HepG2 (cell line): Measurements from ENCODE around the gene APOBEC3C. TPM values are rescaled to one million over a fixed set of nuclear protein-coding genes. Genes with fewer than 3 reads are reported as not detected.

Experiments used
- ATAC-seq: fragments of 200-7000 bp; cut with Tn5 transposase; 3 replicates; pipeline ENCODE4 v1.9.1; 2020; ENCODE audit warnings: mild to moderate bottlenecking, moderate library complexity
- BruUV-seq: library from RNA; stranded (reverse); fragments of 400-500 nt; replicated peaks from 2 replicates; lab custom pipeline; 2021; lab: Mats Ljungman, UMichigan
- CTCF ChIA-PET: fragments of 300-600 bp; formaldehyde crosslinking; extraction: SDS; loops from one replicate; lab custom pipeline; 2021; ENCODE audit warnings: low total read pairs, inconsistent platforms, low intra/inter-chr PET ratio; lab: Yijun Ruan, JAX
- POLR2A ChIA-PET: fragments of 350-600 bp; sonication (Branson Sonifier 250); formaldehyde crosslinking; loops from one replicate; lab custom pipeline; 2020; ENCODE audit warnings: antibody characterized with exemption, inconsistent platforms; lab: Yijun Ruan, JAX
- DNase-seq: peaks from one replicate; pipeline ENCODE4 v3.0.0-alpha.2; 2015; ENCODE audit warnings: low spot score
- FAIRE-seq: peaks from 3 replicates; lab custom pipeline; 2011; peaks lifted over from hg19 to GRCh38; lab: Jason Lieb, UNC
- H2AFZ ChIP-seq: one replicate; pipeline ENCODE4 v1.6.1; 2011; ENCODE audit warnings: low read length, inconsistent platforms
- H3K27ac ChIP-seq: fragments of 300-600 bp; 3 replicates; pipeline ENCODE4 v1.8.0; 2011; ENCODE audit warnings: mixed run types, mild to moderate bottlenecking, mixed read lengths, low read length, inconsistent platforms; ENCODE audit not compliant: insufficient read depth; ENCODE audit errors: extremely low read length
- H3K27me3 ChIP-seq, 2 experiments: fragments of 200-600 bp in 1 of 2; 2 replicates in 1 of 2; 3 replicates in 1 of 2; pipeline versions ENCODE4 v1.6.0 to v1.8.0; 2011; ENCODE audit warnings: low read length in 2 of 2, mild to moderate bottlenecking in 2 of 2, moderate library complexity in 2 of 2, inconsistent platforms in 1 of 2; ENCODE audit not compliant: insufficient read depth in 2 of 2, control insufficient read depth in 1 of 2
- H3K36me3 ChIP-seq, 2 experiments: fragments of 200-600 bp in 1 of 2; replicated peaks in 1 of 2; 2 replicates in 1 of 2; 3 replicates in 1 of 2; pipeline versions ENCODE4 v1.5.1 to v1.8.0; 2011; ENCODE audit warnings: low read length in 2 of 2, inconsistent platforms in 1 of 2; ENCODE audit not compliant: insufficient read depth in 2 of 2, control insufficient read depth in 1 of 2
- H3K4me1 ChIP-seq: 2 replicates; pipeline ENCODE4 v1.5.1; 2012; ENCODE audit warnings: low read length, inconsistent platforms; ENCODE audit not compliant: insufficient read depth
- H3K4me2 ChIP-seq: 2 replicates; pipeline ENCODE4 v1.6.0; 2011; ENCODE audit warnings: low read depth, low read length, inconsistent platforms
- H3K4me3 ChIP-seq, 3 experiments: fragments of 200-600 bp in 1 of 3; sonication (generic), shearing (Covaris generic) in 1 of 3; replicated peaks in 1 of 3; 2 replicates each; pipeline ENCODE4 v1.5.1; 2011 to 2016; ENCODE audit warnings: low read length in 3 of 3, inconsistent platforms in 2 of 3, low read depth in 2 of 3, mild to moderate bottlenecking in 2 of 3, control low read depth in 1 of 3, mixed read lengths in 1 of 3; ENCODE audit not compliant: insufficient read depth in 1 of 3
- H3K79me2 ChIP-seq: one replicate; pipeline ENCODE4 v1.6.1; 2011; ENCODE audit warnings: low read length, inconsistent platforms; ENCODE audit not compliant: insufficient read depth
- H3K9ac ChIP-seq: 2 replicates; pipeline ENCODE4 v1.6.0; 2011; ENCODE audit warnings: mild to moderate bottlenecking, low read depth, low read length, inconsistent platforms; ENCODE audit not compliant: insufficient read depth
- H3K9me3 ChIP-seq: 2 replicates; pipeline ENCODE4 v1.5.1; 2012; ENCODE audit warnings: mild to moderate bottlenecking, low read length
- H4K20me1 ChIP-seq: 2 replicates; pipeline ENCODE4 v1.6.0; 2011; ENCODE audit warnings: inconsistent platforms, mild to moderate bottlenecking, low read length, moderate library complexity; ENCODE audit not compliant: insufficient read depth
- IRF2 ChIP-seq: IDR thresholded peaks from 2 replicates; pipeline ENCODE4 v1.6.1; 2018; ENCODE audit warnings: missing genetic modification reagents, missing compliant biosample characterization
- KDM2A ChIP-seq: sonication (generic); formaldehyde crosslinking; IDR thresholded peaks from 2 replicates; pipeline ENCODE4 v1.4.0; 2020; ENCODE audit warnings: low read depth, missing genetic modification reagents, borderline replicate concordance
- NR2F1 ChIP-seq, 2 experiments: fragments of 450-650 bp in 1 of 2; formaldehyde crosslinking in 1 of 2; IDR thresholded peaks; 2 replicates each; pipeline versions ENCODE4 v1.5.0 to v1.6.1; 2016 to 2020; ENCODE audit warnings: mild to moderate bottlenecking in 1 of 2, missing compliant biosample characterization in 1 of 2, missing genetic modification reagents in 1 of 2, moderate library complexity in 1 of 2
- ZBTB3 ChIP-seq: sonication (generic); formaldehyde crosslinking; IDR thresholded peaks from 2 replicates; pipeline ENCODE4 v1.4.0; 2020; ENCODE audit warnings: low read depth, mild to moderate bottlenecking, moderate library complexity, missing genetic modification reagents, borderline replicate concordance
- ZBTB42 ChIP-seq: sonication (generic); formaldehyde crosslinking; IDR thresholded peaks from 2 replicates; pipeline ENCODE4 v1.5.0; 2020; ENCODE audit warnings: mild to moderate bottlenecking, missing genetic modification reagents
- ZNF430 ChIP-seq: sonication (generic); formaldehyde crosslinking; IDR thresholded peaks from 2 replicates; pipeline ENCODE4 v1.9.0; 2021; ENCODE audit warnings: mild to moderate bottlenecking, missing genetic modification reagents
- ZNF549 ChIP-seq: sonication (generic); formaldehyde crosslinking; IDR thresholded peaks from 2 replicates; pipeline ENCODE4 v1.5.0; 2020; ENCODE audit warnings: missing genetic modification reagents
- ZNF557 ChIP-seq: sonication (generic); formaldehyde crosslinking; IDR thresholded peaks from 2 replicates; pipeline ENCODE4 v1.4.0; 2020; ENCODE audit warnings: missing genetic modification reagents
- ZNF609 ChIP-seq: sonication (generic); formaldehyde crosslinking; IDR thresholded peaks from 2 replicates; pipeline ENCODE4 v1.4.0; 2020; ENCODE audit warnings: mild to moderate bottlenecking, missing genetic modification reagents, borderline replicate concordance
- ZNF674 ChIP-seq: sonication (generic); formaldehyde crosslinking; IDR thresholded peaks from 2 replicates; pipeline ENCODE4 v1.5.0; 2020; ENCODE audit warnings: low read depth, mild to moderate bottlenecking, missing genetic modification reagents
- ZNF850 ChIP-seq: sonication (generic); formaldehyde crosslinking; conservative IDR thresholded peaks from 2 replicates; pipeline ENCODE4 v1.9.0; 2021; ENCODE audit warnings: mild to moderate bottlenecking, missing genetic modification reagents
- WGBS: methylation state at CpG from one replicate; pipeline ENCODE4 v1.1.6; 2017; ENCODE audit warnings: low lambda C conversion rate; 5-methylcytosine and 5-hydroxymethylcytosine counted together
- in situ Hi-C: cut with HindIII; loops from 2 replicates; pipeline ENCODE4 v1.10.0; 2017; ENCODE audit warnings: low pct_unique_long_range_greater_than_20kb; ENCODE audit not compliant: extremely low pct_ligation_motif_present
- intact Hi-C: fragments of 100-400 bp; cut with micrococcal nuclease; formaldehyde crosslinking; loops from one replicate; pipeline ENCODE4 v1.10.0; 2022; ENCODE audit not compliant: unreplicated experiment
- polyA plus RNA-seq, 8 experiments: library from polyadenylated mRNA; depleted of rRNA in 3 of 8; stranded (reverse) in 7 of 8; unstranded in 1 of 8; fragments of >200 nt; fragmentation: Illumina TruSeq in 4 of 8; extraction: Trizol in 4 of 8; gene quantifications; 2 replicates each; pipeline versions ENCODE4 v1.2.1 to v1.2.3, GENCODE V29; 2011 to 2016; ENCODE audit warnings: low read depth in 4 of 8, missing spikeins in 1 of 8, mixed read lengths in 1 of 8; ENCODE audit not compliant: insufficient read depth in 1 of 8
- total RNA-seq, 5 experiments: library from RNA; depleted of rRNA; stranded (reverse); fragments of >200 nt; fragmentation: Illumina TruSeq; extraction: Trizol; gene quantifications; 2 replicates each; pipeline ENCODE4 v1.2.3, GENCODE V29; 2016; ENCODE audit warnings: low read depth in 1 of 5
- TF ChIP-seq, protein P1 (sequence below): IDR thresholded peaks from 2 replicates; pipeline ENCODE4 v1.6.1; 2016; ENCODE audit warnings: control low read depth
- TF ChIP-seq, protein P2 (sequence below): sonication (generic); formaldehyde crosslinking; conservative IDR thresholded peaks from 2 replicates; pipeline ENCODE4 v1.4.0; 2020; ENCODE audit warnings: missing genetic modification reagents
- TF ChIP-seq, protein P3 (sequence below): sonication (generic); formaldehyde crosslinking; IDR thresholded peaks from 2 replicates; pipeline ENCODE4 v1.4.0; 2020; ENCODE audit warnings: mild to moderate bottlenecking, missing genetic modification reagents

Gene APOBEC3C
- total and polyA plus RNA-seq, 2 of the 13 experiments (the other 11 are each of a cell fraction or from before 2014, with no cell fraction given): 8.9 to 27.6 TPM

DNA sequence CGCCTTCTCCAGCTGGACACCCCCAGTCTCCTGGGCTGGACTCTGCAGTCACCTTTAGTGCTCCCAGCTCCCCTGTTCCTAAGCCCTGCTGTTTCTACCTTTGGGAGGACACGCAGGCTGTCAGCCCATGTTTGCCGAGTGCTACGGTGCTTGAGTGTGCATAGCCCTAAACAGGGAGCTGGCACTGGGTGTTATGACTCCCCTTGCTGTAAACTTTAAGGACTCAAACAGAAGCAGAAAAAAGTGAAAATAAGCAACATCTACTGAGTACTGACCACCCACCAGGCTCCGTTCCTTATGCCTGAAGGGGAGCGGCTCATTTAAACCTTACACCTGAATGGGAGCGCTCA, 39.3 kb upstream of the APOBEC3C start:
- H3K4me1 ChIP-seq: no peaks in the 10 kb centered on the region
- no peak for DNase-seq
- in situ Hi-C loops: no loop called here
- no peaks in the 10 kb centered on the region for H3K79me2 ChIP-seq
- no peak for FAIRE-seq
- H4K20me1 ChIP-seq: no peaks in the 10 kb centered on the region; the same call in 1 of the 2 replicates
- no peaks in the 10 kb centered on the region for H3K9me3 ChIP-seq
- no peak overlapping the region for H2AFZ ChIP-seq
- BruUV-seq: no TSS peak
- H3K27ac ChIP-seq: no peak overlapping the region
- no peak overlapping the region for H3K4me3 ChIP-seq
- WGBS: 57% methylated on average over 7 of the region's 7 CpGs
- POLR2A ChIA-PET: no interaction called here
- H3K36me3 ChIP-seq: no peaks in the 10 kb centered on the region
- H3K27me3 ChIP-seq: 0 out of 5 replicates have a peak, but pooled peaks cover 1 to 11% of the 10 kb centered on the region in 2 experiments
- no peak for ATAC-seq
- CTCF ChIA-PET: no interaction called here
- H3K4me2 ChIP-seq: no peak overlapping the region
- intact Hi-C loops: loop anchor here (5.0 kb wide), 1 partner anchor 52 kb away; no protein-coding TSS in a partner anchor
- no peak overlapping the region for H3K9ac ChIP-seq
- no peak for TF ChIP-seq IRF2 (CRISPR knock-in tag)
- no peak for TF ChIP-seq ZNF549 (CRISPR knock-in tag)
- no peak for TF ChIP-seq ZNF609 (CRISPR knock-in tag)
- no peak for TF ChIP-seq ZNF557 (CRISPR knock-in tag)
- TF ChIP-seq ZNF430: no peak
- no peak for TF ChIP-seq KDM2A (CRISPR knock-in tag)
- no peak for TF ChIP-seq ZBTB3 (CRISPR knock-in tag)
- TF ChIP-seq, protein P1, sequence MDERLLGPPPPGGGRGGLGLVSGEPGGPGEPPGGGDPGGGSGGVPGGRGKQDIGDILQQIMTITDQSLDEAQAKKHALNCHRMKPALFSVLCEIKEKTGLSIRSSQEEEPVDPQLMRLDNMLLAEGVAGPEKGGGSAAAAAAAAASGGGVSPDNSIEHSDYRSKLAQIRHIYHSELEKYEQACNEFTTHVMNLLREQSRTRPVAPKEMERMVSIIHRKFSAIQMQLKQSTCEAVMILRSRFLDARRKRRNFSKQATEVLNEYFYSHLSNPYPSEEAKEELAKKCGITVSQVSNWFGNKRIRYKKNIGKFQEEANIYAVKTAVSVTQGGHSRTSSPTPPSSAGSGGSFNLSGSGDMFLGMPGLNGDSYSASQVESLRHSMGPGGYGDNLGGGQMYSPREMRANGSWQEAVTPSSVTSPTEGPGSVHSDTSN: no peak
- no peak for TF ChIP-seq NR2F1 (CRISPR knock-in tag; IDR thresholded peaks at IDR 0.05)
- no peak for TF ChIP-seq ZNF850 (CRISPR knock-in tag)
- TF ChIP-seq ZNF674: no peak
- TF ChIP-seq, protein P2, sequence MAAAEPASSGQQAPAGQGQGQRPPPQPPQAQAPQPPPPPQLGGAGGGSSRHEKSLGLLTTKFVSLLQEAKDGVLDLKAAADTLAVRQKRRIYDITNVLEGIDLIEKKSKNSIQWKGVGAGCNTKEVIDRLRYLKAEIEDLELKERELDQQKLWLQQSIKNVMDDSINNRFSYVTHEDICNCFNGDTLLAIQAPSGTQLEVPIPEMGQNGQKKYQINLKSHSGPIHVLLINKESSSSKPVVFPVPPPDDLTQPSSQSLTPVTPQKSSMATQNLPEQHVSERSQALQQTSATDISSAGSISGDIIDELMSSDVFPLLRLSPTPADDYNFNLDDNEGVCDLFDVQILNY (CRISPR knock-in tag): no peak
- TF ChIP-seq ZBTB42 (CRISPR knock-in tag): no peak
- TF ChIP-seq, protein P3, sequence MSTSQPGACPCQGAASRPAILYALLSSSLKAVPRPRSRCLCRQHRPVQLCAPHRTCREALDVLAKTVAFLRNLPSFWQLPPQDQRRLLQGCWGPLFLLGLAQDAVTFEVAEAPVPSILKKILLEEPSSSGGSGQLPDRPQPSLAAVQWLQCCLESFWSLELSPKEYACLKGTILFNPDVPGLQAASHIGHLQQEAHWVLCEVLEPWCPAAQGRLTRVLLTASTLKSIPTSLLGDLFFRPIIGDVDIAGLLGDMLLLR: no peak
